HL-60 (cell line): ENCODE results near the gene ATP1B1.

ENCODE experiments used
- DNase-seq, 2 experiments: peaks; one replicate each; pipeline ENCODE4 v3.0.0-alpha.2; 2010 to 2020; ENCODE audit warnings: low read depth in 1 of 2, low spot score in 1 of 2
- H3K27ac ChIP-seq: fragments of 250-450 bp; sonication (Bioruptor Pico); replicated peaks from 2 replicates; pipeline ENCODE4 v1.5.1; 2020; ENCODE audit warnings: mild to moderate bottlenecking, moderate library complexity
- H3K27me3 ChIP-seq: fragments of 250-450 bp; sonication (Bioruptor Pico); 2 replicates; pipeline ENCODE4 v1.5.1; 2021; ENCODE audit warnings: mild to moderate bottlenecking, moderate library complexity; ENCODE audit not compliant: insufficient read depth, poor library complexity, severe bottlenecking
- H3K4me3 ChIP-seq: replicated peaks from 2 replicates; pipeline ENCODE4 v1.5.1; 2011; ENCODE audit warnings: mild to moderate bottlenecking, control low read depth, low read length; ENCODE audit not compliant: insufficient read depth
- GABPA ChIP-seq: IDR thresholded peaks from 2 replicates; pipeline ENCODE4 v1.6.1; 2012; ENCODE audit warnings: low read depth
- POLR2AphosphoS5 ChIP-seq: IDR thresholded peaks from 2 replicates; pipeline ENCODE4 v1.6.1; 2012; ENCODE audit warnings: low read depth
- SPI1 ChIP-seq: IDR thresholded peaks from 2 replicates; pipeline ENCODE4 v1.6.1; 2012; ENCODE audit warnings: low read depth, mild to moderate bottlenecking, borderline replicate concordance
- TF ChIP-seq, protein P1 (sequence below): IDR thresholded peaks from 2 replicates; pipeline ENCODE4 v1.6.1; 2012; ENCODE audit warnings: low read depth; ENCODE audit not compliant: insufficient replicate concordance
- TF ChIP-seq, protein P2 (sequence below): IDR thresholded peaks from one replicate; pipeline ENCODE4 v1.5.1; 2011; ENCODE audit warnings: low read length, control low read depth, inconsistent platforms; ENCODE audit not compliant: insufficient read depth

ATP1B1 gene

DNA sequence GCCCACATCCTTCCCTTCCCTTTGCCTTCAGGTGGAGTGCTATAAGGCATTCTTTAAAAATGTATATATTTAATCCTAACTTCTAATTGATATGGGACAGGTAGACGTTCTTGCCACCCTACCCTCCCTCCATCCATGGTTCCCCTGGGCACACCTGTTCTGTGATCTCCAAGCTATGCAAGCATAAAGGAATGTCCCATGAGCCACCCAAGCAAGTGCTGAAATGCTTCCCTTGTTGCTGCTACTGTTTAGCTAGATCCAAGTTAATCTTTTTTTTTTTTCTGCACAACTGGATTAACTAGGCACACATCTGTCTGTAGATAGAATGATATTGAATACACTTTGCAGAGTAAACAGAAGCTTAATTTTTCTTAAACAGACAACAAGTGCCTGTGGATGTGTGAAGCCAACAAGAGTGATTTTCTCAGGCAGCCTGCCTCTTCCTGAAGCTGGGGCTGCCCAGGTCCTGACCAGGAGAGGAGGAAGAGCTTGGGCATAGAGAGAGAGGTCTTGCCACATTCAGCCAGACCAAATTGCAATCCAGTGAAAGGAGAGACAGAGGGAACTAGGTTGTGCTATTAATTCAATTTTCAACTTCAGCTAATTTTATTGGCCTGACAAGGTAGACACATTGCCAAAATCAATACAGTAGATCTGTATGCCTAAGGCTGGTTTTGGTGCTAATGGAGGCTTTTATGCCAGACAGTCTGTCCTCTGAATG, 28.2 kb upstream of the ATP1B1 start:
- Histone ChIP-seq H3K27ac (no peak overlapping the region), H3K4me3 (no peak overlapping the region), H3K27me3 (no peaks in the 10 kb centered on the region)
- no peak for DNase-seq
- TF ChIP-seq, protein P1, sequence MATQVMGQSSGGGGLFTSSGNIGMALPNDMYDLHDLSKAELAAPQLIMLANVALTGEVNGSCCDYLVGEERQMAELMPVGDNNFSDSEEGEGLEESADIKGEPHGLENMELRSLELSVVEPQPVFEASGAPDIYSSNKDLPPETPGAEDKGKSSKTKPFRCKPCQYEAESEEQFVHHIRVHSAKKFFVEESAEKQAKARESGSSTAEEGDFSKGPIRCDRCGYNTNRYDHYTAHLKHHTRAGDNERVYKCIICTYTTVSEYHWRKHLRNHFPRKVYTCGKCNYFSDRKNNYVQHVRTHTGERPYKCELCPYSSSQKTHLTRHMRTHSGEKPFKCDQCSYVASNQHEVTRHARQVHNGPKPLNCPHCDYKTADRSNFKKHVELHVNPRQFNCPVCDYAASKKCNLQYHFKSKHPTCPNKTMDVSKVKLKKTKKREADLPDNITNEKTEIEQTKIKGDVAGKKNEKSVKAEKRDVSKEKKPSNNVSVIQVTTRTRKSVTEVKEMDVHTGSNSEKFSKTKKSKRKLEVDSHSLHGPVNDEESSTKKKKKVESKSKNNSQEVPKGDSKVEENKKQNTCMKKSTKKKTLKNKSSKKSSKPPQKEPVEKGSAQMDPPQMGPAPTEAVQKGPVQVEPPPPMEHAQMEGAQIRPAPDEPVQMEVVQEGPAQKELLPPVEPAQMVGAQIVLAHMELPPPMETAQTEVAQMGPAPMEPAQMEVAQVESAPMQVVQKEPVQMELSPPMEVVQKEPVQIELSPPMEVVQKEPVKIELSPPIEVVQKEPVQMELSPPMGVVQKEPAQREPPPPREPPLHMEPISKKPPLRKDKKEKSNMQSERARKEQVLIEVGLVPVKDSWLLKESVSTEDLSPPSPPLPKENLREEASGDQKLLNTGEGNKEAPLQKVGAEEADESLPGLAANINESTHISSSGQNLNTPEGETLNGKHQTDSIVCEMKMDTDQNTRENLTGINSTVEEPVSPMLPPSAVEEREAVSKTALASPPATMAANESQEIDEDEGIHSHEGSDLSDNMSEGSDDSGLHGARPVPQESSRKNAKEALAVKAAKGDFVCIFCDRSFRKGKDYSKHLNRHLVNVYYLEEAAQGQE: no peak
- no peak for TF ChIP-seq SPI1
- TF ChIP-seq, protein P2, sequence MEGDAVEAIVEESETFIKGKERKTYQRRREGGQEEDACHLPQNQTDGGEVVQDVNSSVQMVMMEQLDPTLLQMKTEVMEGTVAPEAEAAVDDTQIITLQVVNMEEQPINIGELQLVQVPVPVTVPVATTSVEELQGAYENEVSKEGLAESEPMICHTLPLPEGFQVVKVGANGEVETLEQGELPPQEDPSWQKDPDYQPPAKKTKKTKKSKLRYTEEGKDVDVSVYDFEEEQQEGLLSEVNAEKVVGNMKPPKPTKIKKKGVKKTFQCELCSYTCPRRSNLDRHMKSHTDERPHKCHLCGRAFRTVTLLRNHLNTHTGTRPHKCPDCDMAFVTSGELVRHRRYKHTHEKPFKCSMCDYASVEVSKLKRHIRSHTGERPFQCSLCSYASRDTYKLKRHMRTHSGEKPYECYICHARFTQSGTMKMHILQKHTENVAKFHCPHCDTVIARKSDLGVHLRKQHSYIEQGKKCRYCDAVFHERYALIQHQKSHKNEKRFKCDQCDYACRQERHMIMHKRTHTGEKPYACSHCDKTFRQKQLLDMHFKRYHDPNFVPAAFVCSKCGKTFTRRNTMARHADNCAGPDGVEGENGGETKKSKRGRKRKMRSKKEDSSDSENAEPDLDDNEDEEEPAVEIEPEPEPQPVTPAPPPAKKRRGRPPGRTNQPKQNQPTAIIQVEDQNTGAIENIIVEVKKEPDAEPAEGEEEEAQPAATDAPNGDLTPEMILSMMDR: no peak

DNA sequence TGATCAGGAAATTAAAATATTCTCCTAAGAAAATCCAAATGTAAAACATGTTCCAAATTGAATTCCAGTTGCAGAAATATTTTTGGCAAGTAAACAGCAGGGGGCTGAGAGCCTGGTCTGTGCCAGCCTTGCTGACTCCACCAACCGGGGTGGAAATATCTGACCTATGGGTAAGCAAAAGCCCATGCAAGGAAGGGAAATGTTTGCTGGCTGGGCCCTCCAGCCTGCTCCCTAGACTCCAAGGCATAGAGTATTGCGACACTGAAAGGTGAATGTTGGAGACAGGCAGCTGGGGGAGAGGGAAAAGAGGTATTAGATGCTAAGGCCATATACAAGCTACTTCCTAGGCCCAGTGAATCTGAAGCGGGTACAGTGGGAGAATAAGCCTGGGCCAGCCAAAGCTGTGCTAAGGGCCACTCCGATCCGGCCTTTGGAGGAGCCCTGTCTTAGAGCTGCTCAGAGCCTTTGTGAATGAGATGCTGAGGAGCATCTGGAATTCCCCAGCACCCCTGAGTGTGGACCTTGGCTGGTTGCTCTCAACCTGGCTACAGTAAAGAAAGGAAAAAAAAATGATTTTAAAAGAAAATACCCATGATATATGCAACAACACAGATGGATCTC, 24.9 kb upstream of the ATP1B1 start:
- TF ChIP-seq, protein P1: no peak
- TF ChIP-seq POLR2AphosphoS5 (no peak), GABPA (no peak), SPI1 (no peak)
- TF ChIP-seq, protein P2: no peak
- H3K4me3 ChIP-seq: no peak overlapping the region
- no peak overlapping the region for H3K27ac ChIP-seq
- DNase-seq: no peak
- no peaks in the 10 kb centered on the region for H3K27me3 ChIP-seq

DNA sequence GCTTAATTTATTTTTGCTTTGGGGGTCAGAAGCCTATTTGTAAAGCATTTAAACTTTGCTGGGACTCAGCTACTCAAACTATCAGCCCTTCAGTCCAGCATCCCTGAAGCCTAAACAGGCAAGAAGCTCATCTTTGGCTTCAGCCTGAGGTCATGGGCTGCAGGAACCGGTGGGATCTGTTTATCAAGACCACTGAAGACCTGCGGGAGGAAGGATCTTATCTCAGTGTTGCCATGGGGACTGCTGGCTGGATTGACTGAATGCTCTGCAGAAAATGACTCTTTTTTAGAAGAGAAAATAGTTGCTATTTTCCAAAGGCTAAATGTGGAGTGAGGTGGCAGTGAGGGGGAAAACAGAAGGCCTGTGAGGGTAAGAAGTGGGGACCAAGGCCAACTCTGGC, 20.6 kb upstream of the ATP1B1 start:
- Histone ChIP-seq H3K27ac (no peak overlapping the region), H3K4me3 (no peak overlapping the region), H3K27me3 (no peaks in the 10 kb centered on the region)
- DNase-seq: no peak
- no peak for TF ChIP-seq POLR2AphosphoS5
- TF ChIP-seq GABPA: no peak
- TF ChIP-seq, protein P2: no peak
- TF ChIP-seq, protein P1: no peak
- TF ChIP-seq SPI1: no peak
